GM06990 (cell line): Measurements from ENCODE around the gene MESP1.

ENCODE experiments used
- DNase-seq: peaks from one replicate; pipeline ENCODE4 v3.0.0-alpha.2; 2011; ENCODE audit not compliant: insufficient read length; ENCODE audit errors: extremely low read depth
- H3K27me3 ChIP-seq: replicated peaks from 2 replicates; pipeline ENCODE4 v1.6.0; 2011; ENCODE audit warnings: low read length; ENCODE audit not compliant: control insufficient read depth, insufficient read depth
- H3K36me3 ChIP-seq: 2 replicates; pipeline ENCODE4 v1.5.1; 2011; ENCODE audit warnings: low read length; ENCODE audit not compliant: control insufficient read depth, insufficient read depth
- H3K4me3 ChIP-seq: replicated peaks from 2 replicates; pipeline ENCODE4 v1.5.1; 2011; ENCODE audit warnings: low read depth, mild to moderate bottlenecking, control low read depth, low read length
- CTCF ChIP-seq: IDR thresholded peaks from 2 replicates; pipeline ENCODE4 v1.5.1; 2011; ENCODE audit warnings: low read length, control low read depth, mild to moderate bottlenecking, inconsistent platforms; ENCODE audit not compliant: insufficient read depth, poor library complexity, severe bottlenecking

MESP1 gene

GRCh38 chr15:89750560-89751542 is at the start of gene MESP1:
Gene MESP1 (minus strand): TSS chr15:89751249. CDS start chr15:89751231, 18 bp downstream.
- peak within 1 kb of the TSS; percentile 59 for H3K4me3 ChIP-seq
- H3K36me3 ChIP-seq = no peaks in the 10 kb centered on the region
- TF ChIP-seq CTCF = peak; percentile 73
- peaks cover 2% of the 10 kb centered on the region for H3K27me3 ChIP-seq
- DNase-seq = peak; percentile 91

GRCh38 chr15:89799918-89800498 is 49.0 kb upstream of the MESP1 start:
- no peak for TF ChIP-seq CTCF
- DNase-seq = no peak
- Histone ChIP-seq H3K36me3 (no peaks in the 10 kb centered on the region), H3K27me3 (no peaks in the 10 kb centered on the region), H3K4me3 (no peak overlapping the region)

- no peak for DNase-seq
- no peaks in the 10 kb centered on the region for H3K27me3 ChIP-seq
- no peak for TF ChIP-seq CTCF
- no peak overlapping the region for H3K4me3 ChIP-seq
- no peaks in the 10 kb centered on the region for H3K36me3 ChIP-seq
These were observed 48.2 kb upstream of the MESP1 start for GRCh38 chr15:89799011-89799911.

GRCh38 chr15:89797678-89798201 is 46.7 kb upstream of the MESP1 start:
- TF ChIP-seq CTCF = no peak
- DNase-seq = no peak
- Histone ChIP-seq H3K27me3 (no peaks in the 10 kb centered on the region), H3K4me3 (no peak overlapping the region), H3K36me3 (no peaks in the 10 kb centered on the region)

GRCh38 chr15:89795996-89796395 is 44.9 kb upstream of the MESP1 start:
- no peak for DNase-seq
- no peak overlapping the region for H3K4me3 ChIP-seq
- no peak for TF ChIP-seq CTCF
- no peaks in the 10 kb centered on the region for H3K27me3 ChIP-seq
- H3K36me3 ChIP-seq = no peaks in the 10 kb centered on the region
